ENCODE data around the gene GPR143.

DNA sequence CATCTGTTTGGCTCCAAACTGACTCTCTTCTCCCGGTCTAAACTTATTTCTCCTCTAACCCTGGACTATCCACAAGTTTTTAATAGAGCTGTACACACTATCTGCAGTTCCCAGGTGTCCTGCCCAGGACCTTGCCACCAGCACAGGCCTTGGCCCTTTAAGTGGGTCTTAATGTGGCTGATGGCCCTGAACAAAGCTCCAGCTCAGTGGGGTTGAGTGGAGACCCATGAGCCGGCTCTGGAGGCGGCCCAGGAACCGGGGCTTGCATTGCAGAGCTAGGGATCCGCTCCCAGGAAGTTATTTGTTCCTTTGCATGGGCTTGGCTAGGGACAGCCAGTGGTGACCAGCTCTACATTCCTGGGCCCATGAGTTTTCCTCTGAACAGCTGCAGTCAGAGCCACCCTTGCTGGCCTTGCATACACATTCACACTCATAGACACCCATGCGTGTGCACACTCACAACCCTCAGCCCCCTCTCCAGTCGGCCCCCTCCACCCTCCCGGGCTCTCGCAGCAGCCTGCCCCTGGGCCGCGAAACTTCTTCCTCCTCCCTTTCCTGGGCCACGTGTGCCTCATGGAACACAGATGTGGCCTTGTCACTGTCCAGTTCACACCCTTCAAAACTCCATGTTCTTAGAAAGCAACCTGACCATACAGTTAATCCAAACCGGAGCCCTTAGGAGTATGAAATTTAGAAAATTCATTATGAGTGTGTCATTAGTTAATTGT, 58.2 kb downstream of the GPR143 start:
- TF ChIP-seq POLR2AphosphoS5 (IDR thresholded peaks at IDR 0.05; ENCODE audit: insufficient read depth in 1 of 2, low read depth in 1 of 2): no peak
- TF ChIP-seq, protein P1, sequence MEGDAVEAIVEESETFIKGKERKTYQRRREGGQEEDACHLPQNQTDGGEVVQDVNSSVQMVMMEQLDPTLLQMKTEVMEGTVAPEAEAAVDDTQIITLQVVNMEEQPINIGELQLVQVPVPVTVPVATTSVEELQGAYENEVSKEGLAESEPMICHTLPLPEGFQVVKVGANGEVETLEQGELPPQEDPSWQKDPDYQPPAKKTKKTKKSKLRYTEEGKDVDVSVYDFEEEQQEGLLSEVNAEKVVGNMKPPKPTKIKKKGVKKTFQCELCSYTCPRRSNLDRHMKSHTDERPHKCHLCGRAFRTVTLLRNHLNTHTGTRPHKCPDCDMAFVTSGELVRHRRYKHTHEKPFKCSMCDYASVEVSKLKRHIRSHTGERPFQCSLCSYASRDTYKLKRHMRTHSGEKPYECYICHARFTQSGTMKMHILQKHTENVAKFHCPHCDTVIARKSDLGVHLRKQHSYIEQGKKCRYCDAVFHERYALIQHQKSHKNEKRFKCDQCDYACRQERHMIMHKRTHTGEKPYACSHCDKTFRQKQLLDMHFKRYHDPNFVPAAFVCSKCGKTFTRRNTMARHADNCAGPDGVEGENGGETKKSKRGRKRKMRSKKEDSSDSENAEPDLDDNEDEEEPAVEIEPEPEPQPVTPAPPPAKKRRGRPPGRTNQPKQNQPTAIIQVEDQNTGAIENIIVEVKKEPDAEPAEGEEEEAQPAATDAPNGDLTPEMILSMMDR (IDR thresholded peaks at IDR 0.05): no peak
- TF ChIP-seq POLR2A (IDR thresholded peaks at IDR 0.05): no peak
